GM21526 (cell line): ENCODE data around the gene RALGAPA2.
"Not testable (repeated sequence)": the region's sequence is repeated elsewhere in the genome, so short reads cannot be mapped to it uniquely, and the experiment has no call there.

Experiments
- ATAC-seq: cut with Tn5 transposase; IDR thresholded peaks from one replicate; pipeline ENCODE4 v1.9.1; 2021; ENCODE audit warnings: moderate library complexity; ENCODE audit not compliant: unreplicated experiment, low FRiP score

Gene RALGAPA2

DNA sequence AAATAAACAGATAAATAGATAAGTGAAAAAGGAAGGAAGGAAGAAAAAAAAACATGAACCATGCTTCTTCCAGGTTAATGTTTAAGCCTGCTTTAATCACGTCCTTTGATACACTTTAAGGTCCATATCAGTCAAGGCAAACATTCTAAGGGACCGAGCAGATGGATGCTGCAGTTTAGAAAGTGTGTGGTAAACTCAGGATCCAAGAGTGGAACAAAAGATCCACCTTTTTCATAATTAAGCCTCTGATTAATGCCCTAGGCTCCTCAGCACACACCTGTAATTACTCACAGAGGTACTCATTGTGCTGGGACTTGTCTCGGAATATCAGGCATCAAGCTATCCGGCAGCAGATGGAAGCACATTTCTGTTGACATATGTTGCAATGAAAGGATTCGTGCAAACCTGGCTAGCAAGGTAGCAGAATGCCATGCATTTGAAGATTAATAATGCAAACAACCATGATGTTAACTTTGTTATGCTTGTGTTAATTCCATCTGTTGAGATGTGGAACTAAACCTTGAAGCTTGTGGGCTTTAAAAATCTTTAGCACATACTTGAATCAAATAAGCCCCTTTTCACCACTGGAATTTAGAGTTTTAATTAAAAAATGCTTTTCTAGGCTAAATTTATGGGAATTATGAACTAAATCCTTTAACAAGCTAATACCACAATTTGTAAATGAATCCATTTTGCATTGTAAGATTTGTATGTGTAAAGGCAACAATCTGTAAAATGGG is 163.7 kb downstream of the RALGAPA2 start:
- ATAC-seq: no peak

- no peak for ATAC-seq
Measured at GRCh38 chr20:20547876-20548266, 164.6 kb downstream of the RALGAPA2 start.

DNA sequence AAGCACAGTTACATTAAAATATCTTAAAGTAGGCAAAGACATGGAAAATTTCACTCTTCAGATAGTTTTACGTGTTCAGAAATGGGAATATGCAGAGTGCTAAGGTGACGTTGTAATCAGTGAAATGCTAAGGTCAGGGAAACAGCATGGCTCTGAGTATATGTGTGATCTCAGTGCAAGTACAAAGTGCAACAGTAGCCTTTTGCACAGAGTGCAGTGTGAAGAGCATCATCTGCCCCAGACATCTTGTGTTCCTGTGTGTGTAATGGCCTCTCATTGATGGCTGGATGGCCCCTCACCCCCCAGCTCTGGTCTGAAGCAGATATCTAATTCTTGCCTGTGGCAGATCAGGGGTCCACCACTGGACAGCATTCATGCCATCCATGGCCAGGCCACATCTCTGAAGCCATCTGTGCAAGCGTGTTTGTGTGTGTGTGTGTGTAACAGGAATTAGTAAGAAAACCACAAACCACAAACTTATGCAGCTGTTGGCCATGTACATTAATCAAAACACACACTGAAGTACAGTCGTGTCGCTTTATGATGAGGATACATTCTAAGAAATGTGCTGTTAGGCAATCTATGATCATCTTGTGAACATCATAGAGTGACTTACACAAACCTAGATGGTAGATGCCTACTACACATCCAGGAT is 165.1 kb downstream of the RALGAPA2 start:
- ATAC-seq: no peak

DNA sequence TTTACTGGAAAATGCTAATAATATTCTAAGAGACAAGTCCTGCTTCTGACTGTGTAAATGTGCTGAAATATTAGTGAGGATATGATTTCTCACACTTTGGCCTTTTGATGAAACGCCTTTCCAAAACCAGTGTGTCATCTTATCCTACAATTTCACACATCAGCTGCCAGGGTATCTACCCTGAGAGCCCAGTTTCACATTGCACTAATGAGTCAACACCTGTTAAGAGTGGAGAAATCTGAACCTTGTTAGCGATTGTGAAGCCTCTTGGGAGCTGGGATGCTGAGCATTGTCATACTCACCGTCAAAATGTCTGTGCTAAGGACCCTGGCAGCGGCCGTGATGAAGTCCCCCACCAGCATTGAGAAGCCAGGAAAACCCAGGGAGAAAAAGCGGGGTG is 166.0 kb downstream of the RALGAPA2 start:
- ATAC-seq: no peak

DNA sequence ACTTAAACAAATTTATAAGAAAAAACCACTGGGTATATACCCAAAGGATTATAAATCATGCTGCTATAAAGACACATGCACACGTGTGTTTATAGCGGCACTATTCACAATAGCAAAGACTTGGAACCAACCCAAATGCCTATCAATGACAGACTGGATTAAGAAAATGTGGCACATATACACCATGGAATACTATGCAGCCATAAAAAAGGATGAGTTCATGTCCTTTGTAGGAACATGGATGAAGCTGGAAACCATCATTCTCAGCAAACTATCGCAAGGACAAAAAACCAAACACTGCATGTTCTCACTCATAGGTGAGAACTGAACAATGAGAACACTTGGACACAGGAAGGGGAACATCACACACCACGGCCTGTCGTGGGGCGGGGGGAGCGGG is 169.1 kb downstream of the RALGAPA2 start:
- ATAC-seq: not testable (repeated sequence)

- no peak for ATAC-seq
Measured at GRCh38 chr20:20536240-20536933, 176.1 kb downstream of the RALGAPA2 start.

GRCh38 chr20:20535051-20535450 is 177.4 kb downstream of the RALGAPA2 start:
- no peak for ATAC-seq

DNA sequence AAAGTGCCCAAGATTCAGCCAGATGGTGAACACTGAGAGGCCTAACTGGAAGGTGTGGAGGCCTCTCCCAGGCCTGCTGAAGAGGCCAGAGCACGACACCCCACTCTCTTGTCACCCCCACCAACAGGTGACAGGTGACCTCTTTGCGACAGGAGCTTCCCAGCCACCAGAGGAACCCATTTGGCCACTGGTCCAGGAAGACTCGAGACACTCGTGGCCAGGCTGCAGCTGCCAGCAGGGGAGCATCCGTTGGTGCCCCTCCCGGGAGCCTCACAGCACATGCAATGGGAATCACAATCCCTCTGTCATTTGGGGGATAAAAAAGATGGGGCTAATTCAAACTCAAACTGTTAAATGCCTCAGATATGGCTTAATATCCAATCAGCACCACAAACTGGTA is 181.2 kb downstream of the RALGAPA2 start:
- no peak for ATAC-seq

- ATAC-seq: no peak
Measured at GRCh38 chr20:20530428-20531151, 181.9 kb downstream of the RALGAPA2 start.

GRCh38 chr20:20529597-20529996 is 182.8 kb downstream of the RALGAPA2 start:
- ATAC-seq: no peak

- ATAC-seq: no peak
Measured at GRCh38 chr20:20528861-20529260, 183.6 kb downstream of the RALGAPA2 start.

DNA sequence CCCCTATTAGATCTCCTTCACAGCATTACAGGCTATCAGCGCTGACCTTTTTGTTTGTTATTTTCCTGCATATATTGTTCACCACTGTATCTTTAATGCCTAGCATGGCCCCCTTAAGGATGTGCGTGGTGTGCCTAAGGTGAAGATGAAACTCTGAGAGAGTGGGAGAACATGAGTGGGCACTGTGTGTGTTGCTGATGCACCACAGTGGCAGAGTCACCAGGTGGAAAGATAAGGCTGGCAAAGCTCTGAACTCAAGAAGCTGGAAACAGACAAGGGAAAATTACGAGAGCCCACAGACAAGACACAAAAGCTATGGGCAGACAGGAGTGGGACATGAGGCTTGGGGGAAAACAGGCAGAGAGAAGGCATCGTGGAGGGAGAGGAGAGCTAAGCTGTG is 184.8 kb downstream of the RALGAPA2 start:
- no peak for ATAC-seq

DNA sequence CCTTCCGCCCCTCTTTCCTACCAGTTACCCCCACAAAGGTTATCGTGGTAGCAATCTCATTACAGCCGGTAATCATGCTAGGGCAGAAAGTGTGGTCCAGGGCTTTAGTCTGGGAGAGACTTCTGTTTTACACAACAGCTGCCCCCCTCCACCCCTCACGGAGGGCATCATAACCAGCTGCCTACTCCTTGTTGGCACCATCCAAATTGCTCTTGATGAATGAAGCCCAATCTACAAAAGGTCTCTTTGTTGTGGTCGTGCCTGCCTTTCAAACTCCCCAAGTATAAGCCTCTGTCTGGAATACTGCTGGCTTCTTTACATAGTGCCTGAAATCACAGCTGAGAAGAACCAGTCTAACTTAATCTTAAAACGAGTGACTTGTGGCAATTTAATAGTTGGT is 186.7 kb downstream of the RALGAPA2 start:
- no peak for ATAC-seq

DNA sequence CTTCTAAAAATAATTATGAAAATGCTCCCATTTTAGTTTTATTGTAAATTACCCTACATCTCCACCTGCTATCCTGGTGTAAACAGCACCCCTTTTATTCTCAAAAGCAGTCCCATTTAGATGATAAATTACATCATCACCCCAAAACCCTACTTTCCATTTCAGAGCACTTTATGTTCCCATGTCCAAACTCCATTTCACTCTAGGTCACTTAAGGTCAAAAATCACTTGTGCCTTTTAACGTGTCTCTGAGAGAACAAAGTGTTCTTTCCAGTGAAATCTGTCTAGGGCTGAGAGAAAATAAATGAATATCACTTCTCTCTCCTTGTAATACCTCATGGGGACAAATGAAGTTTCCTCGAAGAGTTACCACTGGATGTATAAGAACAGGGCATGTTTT is 187.2 kb downstream of the RALGAPA2 start:
- no peak for ATAC-seq

DNA sequence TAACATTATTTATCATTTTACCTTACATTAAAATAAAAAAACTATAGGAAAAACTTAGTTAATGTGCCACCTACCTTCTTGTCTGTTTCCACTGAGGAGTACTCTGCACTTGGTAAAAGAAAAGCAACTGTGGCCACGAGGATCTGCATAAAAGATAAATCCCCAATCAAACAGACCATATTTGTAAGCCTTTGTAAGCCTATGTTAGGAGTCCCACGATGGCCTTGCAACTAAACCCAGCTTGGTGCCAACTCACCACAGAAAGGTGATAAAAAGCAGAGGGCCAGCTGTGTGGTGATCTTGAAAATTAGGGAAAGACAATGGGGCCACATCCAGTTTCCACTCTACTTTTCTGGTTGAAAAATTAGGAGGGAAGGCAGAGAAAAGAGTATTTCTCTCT is 187.7 kb downstream of the RALGAPA2 start:
- no peak for ATAC-seq

- ATAC-seq: no peak
Measured at GRCh38 chr20:20521736-20522135, 190.7 kb downstream of the RALGAPA2 start.

GRCh38 chr20:20520776-20521175 is 191.7 kb downstream of the RALGAPA2 start:
- no peak for ATAC-seq

DNA sequence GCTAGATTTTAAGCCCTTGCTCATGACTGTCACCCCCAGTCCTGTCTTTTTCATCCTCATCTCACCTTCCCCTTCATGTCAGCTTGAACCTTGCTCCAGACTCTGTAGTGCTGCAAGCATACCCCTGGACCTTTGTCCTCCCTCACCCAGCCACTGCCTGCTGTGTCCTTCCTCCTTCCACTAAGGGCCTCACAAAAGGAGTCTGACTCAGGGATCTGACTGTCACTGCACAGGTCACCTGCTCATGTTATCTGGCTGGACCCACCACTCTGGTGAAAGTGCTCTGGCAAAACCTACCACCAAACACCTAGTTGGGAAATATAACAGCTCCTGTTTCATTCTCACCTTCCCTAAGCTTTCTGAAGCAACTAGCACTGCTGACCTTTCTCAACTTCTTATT is 193.2 kb downstream of the RALGAPA2 start:
- no peak for ATAC-seq

DNA sequence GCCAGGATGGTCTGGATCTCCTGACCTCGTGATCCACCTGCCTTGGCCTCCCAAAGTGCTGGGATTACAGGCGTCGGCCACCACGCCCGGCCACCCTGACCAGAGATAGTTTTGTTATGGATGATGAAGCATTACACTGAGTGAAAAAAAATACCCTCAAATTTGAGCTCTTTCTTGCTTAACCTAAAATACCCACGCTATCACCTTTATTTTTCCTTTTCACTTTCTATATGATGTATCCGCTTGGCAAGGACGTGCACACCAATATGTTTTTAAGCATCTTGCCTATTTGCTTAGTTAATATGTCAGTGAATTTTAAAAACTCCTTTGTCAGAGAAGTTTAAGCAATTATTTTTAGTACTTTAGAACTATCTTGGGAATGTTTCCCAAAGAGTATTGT is 194.2 kb downstream of the RALGAPA2 start:
- ATAC-seq: no peak

DNA sequence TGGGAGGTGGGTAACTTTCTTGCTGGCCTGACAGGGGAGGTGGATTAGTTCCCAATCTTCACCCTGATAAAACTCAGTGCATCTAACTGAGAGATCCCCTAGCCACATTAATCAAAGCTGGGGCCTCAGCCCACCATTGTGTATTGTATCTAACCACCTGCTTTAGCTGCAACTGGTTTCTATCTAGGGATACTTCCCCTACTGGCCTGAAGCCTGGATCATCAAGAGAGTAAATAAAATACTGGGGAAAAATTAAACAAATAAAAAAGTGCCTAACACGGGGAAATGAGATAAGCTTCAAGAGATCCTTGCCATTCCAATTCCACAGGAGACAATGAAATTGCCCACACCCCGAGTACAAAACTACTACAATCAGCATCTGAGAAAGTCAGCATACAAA is 195.1 kb downstream of the RALGAPA2 start:
- no peak for ATAC-seq

- ATAC-seq: no peak
Measured at GRCh38 chr20:20513720-20514119, 198.7 kb downstream of the RALGAPA2 start.
